ENCODE data around the gene MRPL42.

The MRPL42 gene

GRCh38 chr12:93447555-93448290 is 19.6 kb upstream of the MRPL42 start:
- Histone ChIP-seq H2BK15ac (ENCODE audit: low read length) (no peak overlapping the region), H2BK120ac (ENCODE audit: low read depth, low read length) (no peak overlapping the region), H3K9ac (ENCODE audit: low read depth, low read length, poor library complexity) (no peak overlapping the region), H3K4me3 (ENCODE audit: low read length in 2 of 2) (no peak overlapping the region), H3K27me3 (ENCODE audit: control insufficient read depth in 3 of 3, insufficient read depth in 3 of 3, low read depth in 1 of 3, low read length in 3 of 3) (no peaks in the 10 kb centered on the region), H3K18ac (ENCODE audit: low read length) (no peak overlapping the region), H2BK5ac (ENCODE audit: low read length) (no peak overlapping the region), H3K23ac (ENCODE audit: low read depth, low read length, poor library complexity) (no peak overlapping the region), H3K27ac (replicated peaks; ENCODE audit: low read length) (no peak overlapping the region), H3K4ac (ENCODE audit: low read length) (no peak overlapping the region), H4K91ac (ENCODE audit: low read depth, low read length, poor library complexity) (no peak overlapping the region), H4K8ac (ENCODE audit: low read depth, low read length) (no peak overlapping the region), H2BK12ac (ENCODE audit: low read length) (no peak overlapping the region), H3K79me1 (ENCODE audit: low read depth, low read length) (no peaks in the 10 kb centered on the region), H3K4me2 (ENCODE audit: insufficient read depth, low read length, poor library complexity, severe bottlenecking) (no peak overlapping the region), H3K36me3 (replicated peaks in 1 of 2; ENCODE audit: control insufficient read depth in 2 of 2, insufficient read depth in 2 of 2, low read length in 2 of 2) (no peaks in the 10 kb centered on the region), H3K4me1 (ENCODE audit: control insufficient read depth in 2 of 2, insufficient read depth in 1 of 2, low read depth in 1 of 2, low read length in 2 of 2) (peaks cover under 1 to 2% of the 10 kb centered on the region in 2 donors), H3K14ac (ENCODE audit: low read length) (no peak overlapping the region), H2AFZ (ENCODE audit: low read length) (no peak overlapping the region), H2AK5ac (ENCODE audit: low read depth, low read length) (no peak overlapping the region), H3K9me3 (replicated peaks in 1 of 2; ENCODE audit: control insufficient read depth in 2 of 2, insufficient read depth in 1 of 2, low read depth in 1 of 2, low read length in 2 of 2) (peaks cover 0 to 4% of the 10 kb centered on the region in 2 donors)
- no peak for DNase-seq (ENCODE audit: low spot score)
- WGBS, 2 donors (ENCODE audit: extremely low coverage in 2 of 2, insufficient read length in 2 of 2, insufficient replicate concordance in 1 of 2) = no CpG with 5 or more reads among the region's 4 CpGs

- H3K9me3 ChIP-seq (replicated peaks in 1 of 2; ENCODE audit: control insufficient read depth in 2 of 2, insufficient read depth in 1 of 2, low read depth in 1 of 2, low read length in 2 of 2) = peaks cover 0 to 4% of the 10 kb centered on the region in 2 donors
- H3K14ac ChIP-seq (ENCODE audit: low read length) = no peak overlapping the region
- no peak overlapping the region for H2BK12ac ChIP-seq (ENCODE audit: low read length)
- H2AFZ ChIP-seq (ENCODE audit: low read length) = no peak overlapping the region
- H2BK15ac ChIP-seq (ENCODE audit: low read length) = no peak overlapping the region
- no peak overlapping the region for H3K4ac ChIP-seq (ENCODE audit: low read length)
- no peak overlapping the region for H3K9ac ChIP-seq (ENCODE audit: low read depth, low read length, poor library complexity)
- H3K79me1 ChIP-seq (ENCODE audit: low read depth, low read length) = no peaks in the 10 kb centered on the region
- no peak overlapping the region for H4K8ac ChIP-seq (ENCODE audit: low read depth, low read length)
- no peak for DNase-seq (ENCODE audit: low spot score)
- H2BK120ac ChIP-seq (ENCODE audit: low read depth, low read length) = no peak overlapping the region
- H3K27ac ChIP-seq (replicated peaks; ENCODE audit: low read length) = no peak overlapping the region
- H4K91ac ChIP-seq (ENCODE audit: low read depth, low read length, poor library complexity) = no peak overlapping the region
- H3K4me3 ChIP-seq (ENCODE audit: low read length in 2 of 2) = no peak overlapping the region
- no peaks in the 10 kb centered on the region for H3K27me3 ChIP-seq (ENCODE audit: control insufficient read depth in 3 of 3, insufficient read depth in 3 of 3, low read depth in 1 of 3, low read length in 3 of 3)
- no peak overlapping the region for H3K23ac ChIP-seq (ENCODE audit: low read depth, low read length, poor library complexity)
- H2BK5ac ChIP-seq (ENCODE audit: low read length) = no peak overlapping the region
- H3K4me1 ChIP-seq (ENCODE audit: control insufficient read depth in 2 of 2, insufficient read depth in 1 of 2, low read depth in 1 of 2, low read length in 2 of 2) = no peaks in the 10 kb centered on the region
- H3K36me3 ChIP-seq (replicated peaks in 1 of 2; ENCODE audit: control insufficient read depth in 2 of 2, insufficient read depth in 2 of 2, low read length in 2 of 2) = no peaks in the 10 kb centered on the region
- no peak overlapping the region for H2AK5ac ChIP-seq (ENCODE audit: low read depth, low read length)
- no peak overlapping the region for H3K18ac ChIP-seq (ENCODE audit: low read length)
- whole genome bisulfite sequencing, 2 donors (ENCODE audit: extremely low coverage in 2 of 2, insufficient read length in 2 of 2, insufficient replicate concordance in 1 of 2) = no CpG with 5 or more reads among the region's 5 CpGs
- no peak overlapping the region for H3K4me2 ChIP-seq (ENCODE audit: insufficient read depth, low read length, poor library complexity, severe bottlenecking)
These were observed 18.5 kb upstream of the MRPL42 start for GRCh38 chr12:93448796-93449195.

- no peak overlapping the region for H2BK120ac ChIP-seq (ENCODE audit: low read depth, low read length)
- no peak overlapping the region for H2AFZ ChIP-seq (ENCODE audit: low read length)
- H3K36me3 ChIP-seq (replicated peaks in 1 of 2; ENCODE audit: control insufficient read depth in 2 of 2, insufficient read depth in 2 of 2, low read length in 2 of 2) = no peaks in the 10 kb centered on the region
- no CpG with 5 or more reads among the region's 1 CpG for WGBS, 2 donors (ENCODE audit: extremely low coverage in 2 of 2, insufficient read length in 2 of 2, insufficient replicate concordance in 1 of 2)
- H3K4me1 ChIP-seq (ENCODE audit: control insufficient read depth in 2 of 2, insufficient read depth in 1 of 2, low read depth in 1 of 2, low read length in 2 of 2) = no peaks in the 10 kb centered on the region
- H3K4ac ChIP-seq (ENCODE audit: low read length) = no peak overlapping the region
- no peaks in the 10 kb centered on the region for H3K79me1 ChIP-seq (ENCODE audit: low read depth, low read length)
- H3K23ac ChIP-seq (ENCODE audit: low read depth, low read length, poor library complexity) = no peak overlapping the region
- H3K9me3 ChIP-seq (replicated peaks in 1 of 2; ENCODE audit: control insufficient read depth in 2 of 2, insufficient read depth in 1 of 2, low read depth in 1 of 2, low read length in 2 of 2) = peaks cover 0 to 4% of the 10 kb centered on the region in 2 donors
- no peak overlapping the region for H2BK15ac ChIP-seq (ENCODE audit: low read length)
- H3K27ac ChIP-seq (replicated peaks; ENCODE audit: low read length) = no peak overlapping the region
- no peak overlapping the region for H3K4me3 ChIP-seq (ENCODE audit: low read length in 2 of 2)
- H3K14ac ChIP-seq (ENCODE audit: low read length) = no peak overlapping the region
- no peak overlapping the region for H2AK5ac ChIP-seq (ENCODE audit: low read depth, low read length)
- no peak for DNase-seq (ENCODE audit: low spot score)
- no peak overlapping the region for H4K91ac ChIP-seq (ENCODE audit: low read depth, low read length, poor library complexity)
- H2BK5ac ChIP-seq (ENCODE audit: low read length) = no peak overlapping the region
- no peak overlapping the region for H3K4me2 ChIP-seq (ENCODE audit: insufficient read depth, low read length, poor library complexity, severe bottlenecking)
- H3K9ac ChIP-seq (ENCODE audit: low read depth, low read length, poor library complexity) = no peak overlapping the region
- no peak overlapping the region for H2BK12ac ChIP-seq (ENCODE audit: low read length)
- no peak overlapping the region for H3K18ac ChIP-seq (ENCODE audit: low read length)
- H4K8ac ChIP-seq (ENCODE audit: low read depth, low read length) = no peak overlapping the region
- no peaks in the 10 kb centered on the region for H3K27me3 ChIP-seq (ENCODE audit: control insufficient read depth in 3 of 3, insufficient read depth in 3 of 3, low read depth in 1 of 3, low read length in 3 of 3)
These were observed 18.0 kb upstream of the MRPL42 start for GRCh38 chr12:93449277-93449676.

- no peak overlapping the region for H4K8ac ChIP-seq (ENCODE audit: low read depth, low read length)
- H2BK120ac ChIP-seq (ENCODE audit: low read depth, low read length) = no peak overlapping the region
- no peak overlapping the region for H3K9ac ChIP-seq (ENCODE audit: low read depth, low read length, poor library complexity)
- no peak overlapping the region for H3K4me3 ChIP-seq (ENCODE audit: low read length in 2 of 2)
- H3K14ac ChIP-seq (ENCODE audit: low read length) = no peak overlapping the region
- no peaks in the 10 kb centered on the region for H3K79me1 ChIP-seq (ENCODE audit: low read depth, low read length)
- no peak overlapping the region for H3K23ac ChIP-seq (ENCODE audit: low read depth, low read length, poor library complexity)
- no peak overlapping the region for H4K91ac ChIP-seq (ENCODE audit: low read depth, low read length, poor library complexity)
- DNase-seq (ENCODE audit: low spot score) = no peak
- H2BK5ac ChIP-seq (ENCODE audit: low read length) = no peak overlapping the region
- H3K36me3 ChIP-seq (replicated peaks in 1 of 2; ENCODE audit: control insufficient read depth in 2 of 2, insufficient read depth in 2 of 2, low read length in 2 of 2) = no peaks in the 10 kb centered on the region
- no peak overlapping the region for H2AK5ac ChIP-seq (ENCODE audit: low read depth, low read length)
- H3K4ac ChIP-seq (ENCODE audit: low read length) = no peak overlapping the region
- no CpG with 5 or more reads among the region's 3 CpGs for WGBS, 2 donors (ENCODE audit: extremely low coverage in 2 of 2, insufficient read length in 2 of 2, insufficient replicate concordance in 1 of 2)
- no peaks in the 10 kb centered on the region for H3K27me3 ChIP-seq (ENCODE audit: control insufficient read depth in 3 of 3, insufficient read depth in 3 of 3, low read depth in 1 of 3, low read length in 3 of 3)
- no peak overlapping the region for H2BK12ac ChIP-seq (ENCODE audit: low read length)
- H3K4me1 ChIP-seq (ENCODE audit: control insufficient read depth in 2 of 2, insufficient read depth in 1 of 2, low read depth in 1 of 2, low read length in 2 of 2) = no peaks in the 10 kb centered on the region
- H3K9me3 ChIP-seq (replicated peaks in 1 of 2; ENCODE audit: control insufficient read depth in 2 of 2, insufficient read depth in 1 of 2, low read depth in 1 of 2, low read length in 2 of 2) = peaks cover 0 to 4% of the 10 kb centered on the region in 2 donors
- no peak overlapping the region for H2BK15ac ChIP-seq (ENCODE audit: low read length)
- no peak overlapping the region for H3K27ac ChIP-seq (replicated peaks; ENCODE audit: low read length)
- no peak overlapping the region for H2AFZ ChIP-seq (ENCODE audit: low read length)
- H3K4me2 ChIP-seq (ENCODE audit: insufficient read depth, low read length, poor library complexity, severe bottlenecking) = no peak overlapping the region
- H3K18ac ChIP-seq (ENCODE audit: low read length) = no peak overlapping the region
These were observed 15.7 kb upstream of the MRPL42 start for GRCh38 chr12:93451423-93452158.

Measured in neuronal stem cell (in vitro differentiated cells).